Measurements from ENCODE around the gene LRFN2.

Gene LRFN2

DNA sequence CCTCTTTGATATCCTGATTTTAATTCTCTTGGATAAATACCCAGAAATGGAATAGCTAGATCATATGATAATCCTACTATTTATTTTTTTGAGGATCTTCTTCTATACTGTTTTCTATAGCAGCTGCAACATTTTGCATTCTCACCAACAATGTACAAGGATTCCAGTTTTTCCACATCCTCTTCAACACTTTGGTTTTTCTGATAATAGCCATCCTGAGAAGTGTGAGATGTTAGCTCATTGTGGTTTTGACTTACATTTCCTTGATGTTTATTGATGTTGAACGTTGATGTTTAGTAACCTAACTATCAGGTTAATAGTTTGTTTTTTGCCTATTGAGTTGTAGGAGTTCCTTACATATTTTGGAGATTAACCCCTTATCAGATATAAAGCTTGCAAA is 217.3 kb downstream of the LRFN2 start:
- DNase-seq: no peak

DNA sequence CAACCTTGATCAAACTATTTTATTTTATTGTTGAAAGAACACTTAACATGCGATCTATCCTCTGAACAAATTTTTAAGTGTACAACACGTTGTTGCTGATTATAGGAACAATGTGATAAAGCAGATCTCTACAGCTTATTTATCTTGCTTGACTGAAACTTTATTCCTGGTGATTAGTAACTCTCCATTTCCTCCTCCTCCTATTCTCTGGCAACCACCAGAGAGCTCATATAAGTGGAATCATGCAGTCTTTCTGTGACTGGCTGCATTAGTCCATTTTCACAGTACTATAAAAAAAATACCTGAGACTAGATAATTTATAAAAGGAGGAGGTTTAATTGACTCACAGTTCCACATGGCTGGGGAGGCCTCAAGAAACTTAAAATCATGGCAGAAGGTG is 218.1 kb downstream of the LRFN2 start:
- no peak for DNase-seq

DNA sequence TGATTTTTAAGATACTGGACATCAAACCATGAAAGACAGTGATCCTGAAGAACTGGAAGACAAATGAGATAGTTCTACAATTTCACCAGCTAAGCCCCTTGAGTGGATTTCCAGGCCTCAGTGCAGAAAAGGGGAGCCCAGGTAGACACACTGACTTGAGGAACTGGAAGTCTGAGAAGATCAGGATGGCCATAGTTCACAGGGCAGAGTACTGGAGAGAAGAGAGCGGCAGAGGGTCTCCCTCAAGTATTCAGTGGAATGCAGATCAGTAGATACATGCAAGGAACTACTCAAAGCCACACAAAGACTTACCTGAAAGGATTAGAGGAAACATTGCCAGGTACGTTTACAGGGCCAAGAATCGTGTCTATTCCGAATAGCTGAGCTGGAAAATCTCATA is 224.3 kb downstream of the LRFN2 start:
- no peak for DNase-seq

DNA sequence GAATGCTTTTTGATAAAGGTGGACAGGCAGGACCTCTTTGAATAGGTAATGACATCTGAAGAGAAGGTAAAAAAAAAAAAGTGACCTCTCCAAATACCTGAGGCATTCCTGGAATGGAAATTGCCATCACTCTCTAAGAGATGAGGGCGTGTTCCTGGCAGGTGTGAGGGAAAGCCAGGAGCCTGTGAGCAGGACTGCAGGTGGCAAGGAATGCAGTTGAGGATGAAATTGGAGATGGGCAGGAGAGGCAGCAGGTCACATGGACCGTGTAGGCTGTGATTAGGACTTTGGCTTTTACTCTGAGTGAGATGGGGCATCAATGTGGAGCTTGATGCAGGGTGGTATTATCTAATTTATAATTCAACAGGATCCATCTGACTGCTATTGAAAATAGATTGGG is 227.4 kb downstream of the LRFN2 start:
- no peak for DNase-seq

DNA sequence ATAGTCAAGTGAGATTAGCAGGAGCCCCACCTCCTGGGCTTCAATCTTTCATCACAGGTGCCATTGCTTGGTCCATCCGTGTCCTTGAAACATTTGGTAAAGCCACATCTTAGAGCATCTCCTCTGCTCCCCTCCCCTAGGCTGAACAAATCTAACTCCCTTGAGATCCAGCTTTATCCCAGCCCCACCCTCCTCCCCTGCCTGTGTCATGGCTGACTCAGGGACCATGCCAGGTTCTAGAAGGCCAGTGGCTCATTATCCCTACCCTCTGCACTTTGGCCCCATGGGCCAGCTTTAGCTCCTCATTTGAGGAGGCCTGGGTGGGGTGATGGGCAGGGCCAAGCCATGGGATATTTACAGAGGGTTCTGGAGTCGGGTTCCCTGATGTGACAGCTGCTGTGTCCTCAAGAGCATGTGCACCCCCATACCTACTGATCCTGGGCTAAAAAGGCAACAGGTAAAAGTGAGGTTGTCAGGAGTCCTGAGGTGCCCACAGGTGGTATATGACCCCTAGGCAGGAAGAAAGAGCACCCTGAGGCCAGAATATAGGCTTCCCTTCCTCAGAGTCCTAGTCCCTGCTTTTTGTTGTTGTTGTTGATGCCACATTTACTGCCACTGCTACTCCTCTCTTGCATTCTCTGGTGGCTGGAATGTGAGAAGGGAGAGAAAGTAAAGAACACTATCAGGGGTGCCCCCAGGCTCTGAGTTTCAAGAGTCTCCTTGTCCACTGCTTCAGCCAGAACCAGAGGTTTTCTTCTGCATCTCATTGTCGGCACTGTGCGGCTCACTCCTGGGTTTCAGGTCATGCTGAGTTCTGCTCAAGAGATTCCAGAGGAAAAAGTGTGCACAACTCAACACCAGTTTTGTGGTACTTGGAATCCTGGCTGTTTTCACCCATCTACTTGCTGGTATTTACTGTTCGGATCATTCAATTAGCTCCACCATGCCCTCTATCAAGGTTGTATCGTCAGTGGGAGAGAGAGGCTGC is 228.4 kb downstream of the LRFN2 start:
- DNase-seq: no peak

GRCh38 chr6:40356242-40356910 is 230.8 kb downstream of the LRFN2 start:
- DNase-seq: no peak

DNA sequence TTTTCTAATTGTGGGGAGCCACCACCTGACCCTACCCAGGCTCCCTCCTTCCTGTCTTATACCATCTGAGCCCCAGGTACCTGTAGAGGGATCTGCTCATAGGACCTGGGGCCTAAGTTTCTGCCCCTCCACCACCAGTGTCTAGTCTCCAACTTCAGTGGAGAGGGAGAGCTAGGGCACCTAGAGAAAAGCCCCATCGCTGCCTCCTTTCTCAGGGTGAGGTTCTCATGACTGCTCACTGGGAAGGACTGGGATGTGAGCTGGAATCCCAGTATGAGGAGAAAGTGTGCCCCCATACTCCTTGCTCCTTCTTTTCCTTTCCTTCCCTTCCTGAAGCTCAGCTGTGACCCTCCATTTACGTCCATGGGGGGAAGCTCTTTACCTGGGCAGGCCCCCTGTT is 231.6 kb downstream of the LRFN2 start:
- no peak for DNase-seq

DNA sequence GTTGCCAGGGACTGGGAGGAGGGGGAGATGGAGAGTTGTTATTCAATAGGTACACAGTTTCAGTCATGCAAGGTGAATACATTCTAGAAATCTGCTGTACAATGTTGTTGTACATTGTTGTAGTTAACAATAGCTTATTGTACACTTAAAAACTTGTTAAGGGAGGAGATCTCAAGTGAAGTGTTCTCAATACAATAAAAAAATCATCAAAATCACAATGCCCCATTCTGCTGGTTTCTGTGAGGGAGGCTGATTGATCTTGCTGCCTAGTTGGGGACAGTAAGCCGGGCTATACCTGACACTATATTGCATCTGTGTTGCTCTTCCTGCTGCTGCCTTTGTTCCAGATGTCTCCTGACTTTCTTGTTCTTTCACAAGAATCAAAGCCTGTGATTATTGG is 232.1 kb downstream of the LRFN2 start:
- no peak for DNase-seq

DNA sequence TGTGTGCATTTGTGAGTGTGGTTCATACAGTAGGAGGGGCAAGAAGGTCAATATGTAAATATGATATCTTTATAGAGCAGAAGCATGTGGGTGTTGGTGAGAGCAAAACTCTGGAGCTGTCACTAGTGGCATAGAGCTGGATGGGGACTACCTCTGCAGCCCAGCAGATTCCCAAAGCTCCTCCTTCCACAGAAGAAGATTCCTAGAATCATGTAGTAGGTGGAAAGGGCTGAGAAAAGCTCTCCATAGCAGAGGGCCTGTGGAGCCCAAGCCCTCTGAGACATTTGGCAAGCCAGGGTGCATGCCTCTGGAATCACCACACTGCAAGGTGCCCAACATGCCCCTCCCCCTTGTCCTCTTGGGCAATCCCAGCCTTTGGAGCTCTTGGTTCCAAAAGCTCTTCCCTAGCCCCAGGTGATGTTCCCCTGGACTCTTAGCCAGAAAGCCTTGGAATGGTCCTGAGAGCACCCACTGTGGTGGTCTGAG is 233.2 kb downstream of the LRFN2 start:
- no peak for DNase-seq

GRCh38 chr6:40353197-40353966 is 233.8 kb downstream of the LRFN2 start:
- no peak for DNase-seq

GRCh38 chr6:40352527-40353170 is 234.5 kb downstream of the LRFN2 start:
- no peak for DNase-seq

GRCh38 chr6:40352006-40352405 is 235.2 kb downstream of the LRFN2 start:
- no peak for DNase-seq

- DNase-seq: no peak
Measured at GRCh38 chr6:40350747-40351217, 236.4 kb downstream of the LRFN2 start.

DNA sequence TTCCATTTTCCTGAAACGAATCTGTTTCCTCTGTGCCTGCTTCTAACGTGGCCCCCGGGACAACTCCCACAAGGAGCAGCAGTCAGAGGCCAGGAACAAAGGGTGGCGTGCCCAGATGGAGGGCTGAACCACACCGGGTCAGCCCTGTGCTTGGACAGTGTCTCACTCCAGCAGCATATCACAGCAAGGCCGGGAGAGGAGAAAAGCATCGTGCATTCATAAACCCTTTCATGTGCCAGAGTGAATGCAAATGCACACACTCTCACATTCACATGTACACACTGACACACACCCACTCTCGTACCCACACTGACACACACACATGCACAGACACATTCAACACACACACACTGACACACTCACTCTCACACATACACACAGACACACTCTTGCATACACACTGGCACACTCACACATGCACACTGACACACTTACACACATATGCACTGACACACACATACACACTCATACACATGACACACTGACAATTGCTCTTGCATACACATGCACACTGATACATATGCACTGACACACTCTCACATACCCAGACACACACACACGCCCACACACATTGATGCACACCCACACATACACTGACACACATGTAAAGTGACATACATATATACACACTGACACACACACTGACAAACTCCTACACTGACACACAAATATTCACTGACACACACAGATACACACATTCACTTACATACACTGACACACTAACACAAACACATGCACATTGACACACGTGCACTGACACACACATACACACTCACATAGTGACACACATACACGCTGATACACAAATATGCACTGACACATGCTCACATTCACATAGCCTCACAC is 237.0 kb downstream of the LRFN2 start:
- DNase-seq: no peak

DNA sequence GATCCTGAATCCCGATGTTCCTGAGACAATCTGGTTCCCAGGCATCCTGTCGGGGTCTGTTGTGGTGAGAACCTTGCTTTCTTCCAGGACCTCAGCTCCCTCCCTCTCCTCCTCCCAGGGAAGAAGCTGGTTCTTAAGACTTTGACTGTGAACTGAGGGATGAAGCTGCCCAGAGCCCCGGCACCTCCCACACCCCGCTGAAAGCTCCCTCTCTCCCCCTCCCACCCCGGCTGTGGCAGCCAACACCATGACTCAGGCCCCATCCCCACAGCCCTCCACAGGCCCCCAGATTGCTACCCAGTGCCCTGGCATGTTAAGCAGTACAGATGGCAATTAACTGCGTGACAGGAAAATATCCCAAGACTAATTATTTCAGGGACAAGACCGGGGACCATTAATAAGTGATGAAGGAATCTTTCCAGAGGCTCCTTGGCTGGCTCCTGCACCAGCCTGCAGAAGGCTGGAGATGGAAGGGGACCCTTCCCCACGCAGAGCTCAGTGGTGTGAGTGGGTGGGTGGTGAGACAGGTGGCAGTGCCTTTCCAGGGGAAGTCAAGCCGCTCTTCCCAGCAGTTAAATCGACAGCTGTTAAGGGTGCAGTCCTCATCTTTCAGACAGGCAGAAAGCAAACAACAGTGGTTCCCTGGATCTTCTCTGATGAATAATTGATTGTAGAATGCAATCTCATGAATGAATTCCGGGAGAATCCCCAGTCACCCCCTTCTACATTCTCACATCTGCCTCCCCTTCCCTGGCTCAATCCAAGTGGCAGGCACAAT is 237.9 kb downstream of the LRFN2 start:
- DNase-seq: no peak

DNA sequence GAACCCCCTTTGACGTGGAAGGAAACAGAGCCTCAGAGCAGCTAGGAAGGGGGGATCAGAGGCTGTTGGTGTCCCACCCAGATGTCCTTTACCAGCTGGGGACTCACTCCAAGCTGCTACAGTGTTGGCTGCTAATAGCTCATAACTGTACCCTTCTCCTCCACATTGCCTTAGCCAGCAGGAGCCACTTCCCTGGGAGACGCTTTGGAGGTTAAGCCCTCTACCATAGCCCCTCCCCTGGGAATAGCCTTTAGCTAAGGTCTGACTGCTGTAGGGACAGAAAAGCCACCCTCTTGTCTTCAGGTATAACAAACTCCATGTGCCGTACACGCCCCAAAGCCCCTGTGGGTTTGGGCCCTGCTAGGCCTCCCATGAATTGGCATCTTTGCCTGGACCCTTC is 238.6 kb downstream of the LRFN2 start:
- DNase-seq: no peak

GRCh38 chr6:40347571-40348011 is 239.6 kb downstream of the LRFN2 start:
- no peak for DNase-seq

- no peak for DNase-seq
Measured at GRCh38 chr6:40346246-40346645, 240.9 kb downstream of the LRFN2 start.

GRCh38 chr6:40344566-40345167 is 242.5 kb downstream of the LRFN2 start:
- no peak for DNase-seq

GRCh38 chr6:40343877-40344565 is 243.1 kb downstream of the LRFN2 start:
- DNase-seq: no peak

All from activated CD8-positive, alpha-beta memory T cell treated with anti-CD3 and anti-CD28 coated beads, Interleukin-2, amount 50 U/mL, for 4 hours (primary cell).